Measurements from ENCODE around the gene PFDN2.

PFDN2 gene

DNA sequence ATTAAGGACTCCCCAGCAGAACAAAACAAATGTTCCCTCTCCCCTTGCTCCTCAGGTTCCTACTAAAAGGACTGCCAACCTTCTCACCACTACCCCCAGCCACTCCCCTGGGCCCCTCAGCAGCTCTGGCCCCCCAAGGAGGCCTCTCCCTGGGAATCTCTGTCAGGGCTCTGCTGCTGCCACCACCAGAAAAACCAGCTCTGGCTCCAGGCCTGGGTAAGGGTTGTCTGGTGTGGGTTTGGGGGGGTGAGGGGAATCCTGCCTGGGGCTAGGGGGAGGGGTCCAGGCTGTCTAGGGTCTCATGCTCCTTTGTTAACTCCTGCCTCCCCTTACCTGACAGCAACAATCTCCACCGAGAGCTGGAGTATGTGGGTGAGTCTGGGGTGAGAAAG, 33.2 kb downstream of the PFDN2 start:
- DNase-seq (ENCODE audit: extremely low read depth, insufficient read length), result no peak
- TF ChIP-seq, protein P1, sequence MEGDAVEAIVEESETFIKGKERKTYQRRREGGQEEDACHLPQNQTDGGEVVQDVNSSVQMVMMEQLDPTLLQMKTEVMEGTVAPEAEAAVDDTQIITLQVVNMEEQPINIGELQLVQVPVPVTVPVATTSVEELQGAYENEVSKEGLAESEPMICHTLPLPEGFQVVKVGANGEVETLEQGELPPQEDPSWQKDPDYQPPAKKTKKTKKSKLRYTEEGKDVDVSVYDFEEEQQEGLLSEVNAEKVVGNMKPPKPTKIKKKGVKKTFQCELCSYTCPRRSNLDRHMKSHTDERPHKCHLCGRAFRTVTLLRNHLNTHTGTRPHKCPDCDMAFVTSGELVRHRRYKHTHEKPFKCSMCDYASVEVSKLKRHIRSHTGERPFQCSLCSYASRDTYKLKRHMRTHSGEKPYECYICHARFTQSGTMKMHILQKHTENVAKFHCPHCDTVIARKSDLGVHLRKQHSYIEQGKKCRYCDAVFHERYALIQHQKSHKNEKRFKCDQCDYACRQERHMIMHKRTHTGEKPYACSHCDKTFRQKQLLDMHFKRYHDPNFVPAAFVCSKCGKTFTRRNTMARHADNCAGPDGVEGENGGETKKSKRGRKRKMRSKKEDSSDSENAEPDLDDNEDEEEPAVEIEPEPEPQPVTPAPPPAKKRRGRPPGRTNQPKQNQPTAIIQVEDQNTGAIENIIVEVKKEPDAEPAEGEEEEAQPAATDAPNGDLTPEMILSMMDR (IDR thresholded peaks at IDR 0.05; ENCODE audit: insufficient read depth, low read length, poor library complexity, severe bottlenecking), result no peak

DNA sequence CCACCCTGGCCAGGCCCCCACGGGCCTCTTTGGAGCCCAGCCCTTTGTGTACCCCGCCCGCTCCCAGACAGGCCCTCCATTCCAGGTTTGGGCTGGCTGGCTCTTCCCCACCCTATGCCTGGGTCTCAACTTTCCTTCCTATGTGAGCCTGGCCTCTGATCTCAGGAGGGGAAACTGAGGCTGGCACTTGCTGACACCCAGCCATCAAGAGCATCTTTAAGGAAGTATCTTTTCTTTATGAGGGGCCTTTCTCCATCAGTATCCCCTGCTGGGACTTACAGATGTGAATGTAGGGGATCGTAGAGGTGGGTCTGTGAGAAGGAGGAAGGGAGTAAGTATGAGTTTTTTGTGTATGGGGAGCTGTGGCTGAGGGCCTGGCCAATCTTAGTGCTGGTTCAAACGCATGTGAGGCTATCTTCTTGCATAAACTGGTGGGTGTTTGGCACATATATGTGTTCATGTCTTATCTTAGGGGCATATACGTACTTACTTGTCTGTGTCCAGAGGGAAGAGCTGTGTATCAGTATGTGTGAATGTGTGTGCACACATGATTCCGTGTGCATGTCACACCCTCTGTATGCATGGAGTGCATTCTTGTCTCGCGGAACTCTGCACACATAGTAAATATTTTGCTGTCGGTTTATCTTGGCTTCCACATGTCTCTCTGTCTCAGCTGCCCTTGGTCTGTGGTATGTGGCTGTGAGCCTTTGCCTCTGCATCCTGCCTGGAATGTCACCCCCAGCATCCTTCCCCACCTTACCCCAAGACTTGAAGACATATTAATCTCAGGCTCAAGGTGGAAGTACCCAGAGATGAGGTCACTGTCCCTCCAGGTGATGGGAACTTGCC, 33.9 kb downstream of the PFDN2 start:
- TF ChIP-seq, protein P1 (IDR thresholded peaks at IDR 0.05; ENCODE audit: insufficient read depth, low read length, poor library complexity, severe bottlenecking), result no peak
- DNase-seq (ENCODE audit: extremely low read depth, insufficient read length), result no peak
- Histone ChIP-seq H3K4me3 (replicated peaks; ENCODE audit: low read depth, low read length) (no peak overlapping the region), H3K36me3 (ENCODE audit: control insufficient read depth, insufficient read depth, low read length) (no peaks in the 10 kb centered on the region), H3K27me3 (replicated peaks; ENCODE audit: control insufficient read depth, insufficient read depth, low read length) (no peaks in the 10 kb centered on the region)

More for the DNA sequence above, 33.2 kb downstream of the PFDN2 start:
- Histone ChIP-seq H3K36me3 (ENCODE audit: control insufficient read depth, insufficient read depth, low read length) (no peaks in the 10 kb centered on the region), H3K4me3 (replicated peaks; ENCODE audit: low read depth, low read length) (no peak overlapping the region), H3K27me3 (replicated peaks; ENCODE audit: control insufficient read depth, insufficient read depth, low read length) (no peaks in the 10 kb centered on the region)

DNA sequence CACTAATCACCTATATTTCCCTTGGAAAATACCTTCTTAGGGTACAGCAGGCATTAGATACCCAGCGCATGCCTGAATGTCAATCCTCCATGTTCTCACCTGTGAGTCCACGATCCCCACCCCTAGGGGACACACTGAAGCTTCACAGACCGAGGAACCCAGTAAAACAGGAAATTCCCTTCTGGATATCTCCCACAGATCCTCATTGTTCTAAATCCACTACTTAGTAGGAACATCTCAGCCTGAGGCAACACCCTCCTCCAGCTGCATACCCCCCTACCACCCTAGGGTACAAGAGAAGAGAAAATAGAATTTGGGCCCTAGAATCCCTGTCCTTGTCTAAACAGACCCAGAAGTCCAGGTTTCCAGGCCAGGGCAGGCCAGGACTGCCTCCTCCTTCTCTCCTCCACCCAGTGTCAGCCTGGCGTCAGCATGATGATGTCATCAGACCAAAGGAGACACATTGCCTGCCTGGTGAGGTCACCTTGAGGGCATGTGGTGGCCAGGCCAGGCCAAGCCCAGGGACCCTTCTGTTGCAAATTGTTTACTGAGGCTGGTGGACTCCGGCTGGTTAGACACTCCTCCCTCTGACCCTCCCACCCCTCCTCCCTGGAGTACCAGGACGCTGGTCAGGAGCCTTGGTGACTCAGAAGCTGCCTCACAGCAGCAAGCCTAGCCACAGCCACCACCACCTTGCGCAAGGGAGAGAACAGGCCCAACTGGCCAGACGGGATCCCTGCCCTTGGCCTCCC, 34.7 kb downstream of the PFDN2 start:
- Histone ChIP-seq H3K27me3 (replicated peaks; ENCODE audit: control insufficient read depth, insufficient read depth, low read length) (no peaks in the 10 kb centered on the region), H3K4me3 (replicated peaks; ENCODE audit: low read depth, low read length) (no peak overlapping the region)
- no peak for DNase-seq (ENCODE audit: extremely low read depth, insufficient read length)

DNA sequence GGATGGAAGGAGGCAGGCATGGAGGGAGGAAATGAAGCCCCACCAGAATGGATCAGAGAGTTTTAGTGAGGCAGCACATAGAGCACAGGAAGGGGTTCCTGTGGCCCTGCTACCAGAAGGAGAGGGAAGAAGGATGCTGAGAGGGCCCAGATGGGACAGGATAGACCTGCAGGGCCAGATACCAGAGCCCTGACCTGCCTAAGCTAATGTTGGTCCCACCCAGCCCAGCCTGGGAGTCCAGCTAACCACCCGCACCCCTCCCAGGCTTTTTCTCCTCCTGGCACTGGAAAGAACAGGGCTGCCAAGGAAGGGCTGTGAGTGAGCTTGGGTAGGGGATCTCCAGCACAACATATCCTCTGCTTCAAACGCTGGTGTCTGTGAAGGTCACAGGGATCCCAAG, 35.4 kb downstream of the PFDN2 start:
- TF ChIP-seq, protein P1 (IDR thresholded peaks at IDR 0.05; ENCODE audit: insufficient read depth, low read length, poor library complexity, severe bottlenecking), result no peak
- no peak for DNase-seq (ENCODE audit: extremely low read depth, insufficient read length)

More for the DNA sequence above, 34.7 kb downstream of the PFDN2 start:
- TF ChIP-seq, protein P1 (IDR thresholded peaks at IDR 0.05; ENCODE audit: insufficient read depth, low read length, poor library complexity, severe bottlenecking), result no peak
- no peaks in the 10 kb centered on the region for H3K36me3 ChIP-seq (ENCODE audit: control insufficient read depth, insufficient read depth, low read length)

DNA sequence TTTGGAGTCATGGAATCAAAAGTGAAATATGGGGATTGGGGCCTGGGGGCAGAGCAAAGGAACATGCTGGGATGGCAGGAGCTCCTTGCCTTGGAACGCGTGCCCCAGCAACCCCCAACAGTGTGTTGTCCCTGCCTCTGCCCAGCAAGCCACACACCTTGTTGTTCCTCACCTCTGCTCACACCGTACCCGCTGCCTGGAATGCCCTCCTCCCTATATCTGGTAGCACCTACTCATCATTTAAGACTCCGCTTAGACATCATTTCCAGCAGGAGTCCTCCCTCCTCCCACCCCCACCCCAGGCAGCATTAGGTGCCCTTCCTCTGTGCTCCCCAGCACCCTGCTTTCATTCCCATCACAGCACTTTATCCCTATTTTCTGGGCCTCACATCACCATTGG, 36.3 kb downstream of the PFDN2 start:
- Histone ChIP-seq H3K4me3 (replicated peaks; ENCODE audit: low read depth, low read length) (no peak overlapping the region), H3K27me3 (replicated peaks; ENCODE audit: control insufficient read depth, insufficient read depth, low read length) (no peaks in the 10 kb centered on the region), H3K36me3 (ENCODE audit: control insufficient read depth, insufficient read depth, low read length) (no peaks in the 10 kb centered on the region)
- TF ChIP-seq, protein P1 (IDR thresholded peaks at IDR 0.05; ENCODE audit: insufficient read depth, low read length, poor library complexity, severe bottlenecking), result no peak
- DNase-seq (ENCODE audit: extremely low read depth, insufficient read length), result no peak

More for the DNA sequence above, 35.4 kb downstream of the PFDN2 start:
- Histone ChIP-seq H3K4me3 (replicated peaks; ENCODE audit: low read depth, low read length) (no peak overlapping the region), H3K27me3 (replicated peaks; ENCODE audit: control insufficient read depth, insufficient read depth, low read length) (no peaks in the 10 kb centered on the region), H3K36me3 (ENCODE audit: control insufficient read depth, insufficient read depth, low read length) (no peaks in the 10 kb centered on the region)
